ENCODE measurements around the gene ADARB1.

DNA sequence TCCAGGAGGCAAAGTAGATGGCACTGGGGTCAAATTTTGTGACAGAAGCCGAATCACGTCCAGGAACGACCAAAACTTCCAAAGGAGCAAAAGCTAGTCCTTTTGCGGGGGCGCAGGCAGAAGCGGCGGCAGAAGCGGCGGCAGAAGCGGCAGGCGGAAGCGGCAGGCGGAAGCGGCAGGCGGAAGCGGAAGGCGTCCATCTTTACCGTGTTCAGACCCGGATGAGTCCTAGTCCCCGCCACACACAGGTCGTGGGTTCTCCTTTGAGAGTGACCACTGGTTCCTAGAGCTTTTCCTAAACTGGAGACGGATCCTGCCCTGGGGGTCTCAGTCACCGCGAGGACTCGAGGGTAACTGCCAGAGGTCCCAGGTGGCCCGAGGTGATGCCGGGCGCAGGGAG, 159.7 kb downstream of the ADARB1 start:
- TF ChIP-seq GABPA (IDR thresholded peaks at IDR 0.05; ENCODE audit: low read depth) (no peak), CHD2 (IDR thresholded peaks at IDR 0.05; ENCODE audit: low read length, partially characterized antibody) (no peak), NFIC (IDR thresholded peaks at IDR 0.05; ENCODE audit: borderline replicate concordance) (no peak), EP300 (IDR thresholded peaks at IDR 0.05; ENCODE audit: borderline replicate concordance in 1 of 2, low read depth in 1 of 2, low read length in 1 of 2) (no peak), RFX5 (IDR thresholded peaks at IDR 0.05; ENCODE audit: low read length) (no peak), RAD21 (IDR thresholded peaks at IDR 0.05; ENCODE audit: low read length) (no peak), SMC3 (IDR thresholded peaks at IDR 0.05; ENCODE audit: low read depth, low read length) (no peak)
- TF ChIP-seq, protein P1, sequence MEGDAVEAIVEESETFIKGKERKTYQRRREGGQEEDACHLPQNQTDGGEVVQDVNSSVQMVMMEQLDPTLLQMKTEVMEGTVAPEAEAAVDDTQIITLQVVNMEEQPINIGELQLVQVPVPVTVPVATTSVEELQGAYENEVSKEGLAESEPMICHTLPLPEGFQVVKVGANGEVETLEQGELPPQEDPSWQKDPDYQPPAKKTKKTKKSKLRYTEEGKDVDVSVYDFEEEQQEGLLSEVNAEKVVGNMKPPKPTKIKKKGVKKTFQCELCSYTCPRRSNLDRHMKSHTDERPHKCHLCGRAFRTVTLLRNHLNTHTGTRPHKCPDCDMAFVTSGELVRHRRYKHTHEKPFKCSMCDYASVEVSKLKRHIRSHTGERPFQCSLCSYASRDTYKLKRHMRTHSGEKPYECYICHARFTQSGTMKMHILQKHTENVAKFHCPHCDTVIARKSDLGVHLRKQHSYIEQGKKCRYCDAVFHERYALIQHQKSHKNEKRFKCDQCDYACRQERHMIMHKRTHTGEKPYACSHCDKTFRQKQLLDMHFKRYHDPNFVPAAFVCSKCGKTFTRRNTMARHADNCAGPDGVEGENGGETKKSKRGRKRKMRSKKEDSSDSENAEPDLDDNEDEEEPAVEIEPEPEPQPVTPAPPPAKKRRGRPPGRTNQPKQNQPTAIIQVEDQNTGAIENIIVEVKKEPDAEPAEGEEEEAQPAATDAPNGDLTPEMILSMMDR (IDR thresholded peaks at IDR 0.05), result no peak
